PFSK-1 (cell line): Measurements from ENCODE around the gene HTRA3.

ENCODE experiments used
- FOXP2 ChIP-seq: optimal IDR thresholded peaks from 2 replicates; pipeline ENCODE3; 2011; ENCODE audit warnings: borderline replicate concordance, control low read depth, inconsistent platforms; ENCODE audit not compliant: insufficient read depth; ENCODE audit errors: extremely low read length, extremely low read depth
- POLR2AphosphoS5 ChIP-seq: IDR thresholded peaks from 2 replicates; pipeline ENCODE4 v1.6.1; 2012; ENCODE audit warnings: low read depth, mild to moderate bottlenecking, control low read depth, low read length, moderate library complexity
- REST ChIP-seq, 2 experiments: IDR thresholded peaks; 2 replicates each; pipeline versions ENCODE4 v1.6.1 to v1.8.0; 2011 to 2012; ENCODE audit warnings: low read depth in 2 of 2, low read length in 2 of 2, control low read depth in 1 of 2, inconsistent platforms in 1 of 2, mild to moderate bottlenecking in 1 of 2, moderate library complexity in 1 of 2; ENCODE audit not compliant: insufficient read depth in 1 of 2
- TAF1 ChIP-seq: IDR thresholded peaks from 2 replicates; pipeline ENCODE4 v1.6.1; 2012; ENCODE audit warnings: low read length, control low read depth, borderline replicate concordance; ENCODE audit not compliant: insufficient read depth

- TF ChIP-seq FOXP2 (no peak), REST (IDR thresholded peaks at IDR 0.05; ENCODE audit: insufficient read depth in 1 of 2, low read depth in 2 of 2, low read length in 2 of 2) (no peak), POLR2AphosphoS5 (no peak), TAF1 (no peak)
Observed at GRCh38 chr4:8254076-8254475, 15.5 kb upstream of the HTRA3 start.
